ENCODE results near the gene MACF1.
"Not testable (repeated sequence)": the region's sequence is repeated elsewhere in the genome, so short reads cannot be mapped to it uniquely, and the experiment has no call there.

Gene MACF1

GRCh38 chr1:39427374-39427773 is 222.9 kb downstream of the MACF1 start:
- no peak for DNase-seq

GRCh38 chr1:39427912-39428311 is 223.4 kb downstream of the MACF1 start:
- DNase-seq, result no peak

- no peak for DNase-seq
These were observed 227.4 kb downstream of the MACF1 start for GRCh38 chr1:39431927-39432326.

- no peak for DNase-seq
These were observed 230.4 kb downstream of the MACF1 start for GRCh38 chr1:39434797-39435395.

- DNase-seq, result no peak
These were observed 231.1 kb downstream of the MACF1 start for GRCh38 chr1:39435597-39435996.

GRCh38 chr1:39436842-39437241 is 232.3 kb downstream of the MACF1 start:
- no peak for DNase-seq

- DNase-seq, result no peak
These were observed 233.5 kb downstream of the MACF1 start for GRCh38 chr1:39438042-39438441.

- DNase-seq, result no peak
These were observed 236.4 kb downstream of the MACF1 start for GRCh38 chr1:39440856-39441255.

- DNase-seq, result no peak
These were observed 237.3 kb downstream of the MACF1 start for GRCh38 chr1:39441797-39442196.

- DNase-seq, result no peak
These were observed 241.1 kb downstream of the MACF1 start for GRCh38 chr1:39445573-39445972.

GRCh38 chr1:39446986-39447567 is 242.6 kb downstream of the MACF1 start:
- no peak for DNase-seq

GRCh38 chr1:39450041-39450440 is 245.5 kb downstream of the MACF1 start:
- not testable (repeated sequence) for DNase-seq

GRCh38 chr1:39450956-39451606 is 246.6 kb downstream of the MACF1 start:
- DNase-seq, result no peak

- DNase-seq, result no peak
These were observed 247.6 kb downstream of the MACF1 start for GRCh38 chr1:39452081-39452480.

GRCh38 chr1:39452540-39452939 is 248.0 kb downstream of the MACF1 start:
- DNase-seq, result no peak

- no peak for DNase-seq
These were observed 249.1 kb downstream of the MACF1 start for GRCh38 chr1:39453603-39454002.

- DNase-seq, result no peak
These were observed 254.5 kb downstream of the MACF1 start for GRCh38 chr1:39458991-39459390.

- no peak for DNase-seq
These were observed 257.6 kb downstream of the MACF1 start for GRCh38 chr1:39462074-39462473.

- DNase-seq, result no peak
These were observed 262.1 kb downstream of the MACF1 start for GRCh38 chr1:39466413-39467107.

- not testable (repeated sequence) for DNase-seq
These were observed 262.7 kb downstream of the MACF1 start for GRCh38 chr1:39467108-39467720.

GRCh38 chr1:39469150-39469549 is 264.7 kb downstream of the MACF1 start:
- DNase-seq, result no peak

GRCh38 chr1:39470040-39470439 is 265.5 kb downstream of the MACF1 start:
- no peak for DNase-seq

- DNase-seq, result no peak
These were observed 268.3 kb downstream of the MACF1 start for GRCh38 chr1:39472826-39473225.

GRCh38 chr1:39473324-39473723 is 268.8 kb downstream of the MACF1 start:
- DNase-seq, result no peak

Measured in stimulated activated CD4-positive, alpha-beta T cell treated with anti-CD3 and anti-CD28 coated beads, Interleukin-12 subunit alpha, Interleukin-12 subunit beta, amount 100 ng/mL, for 4 hours (primary cell).